NCI-H774 (cell line): Measurements from ENCODE around the gene MRM2.

Experiments
- DNase-seq: peaks from one replicate; lab custom pipeline; 2025; lab: John Stamatoyannopoulos, UW

Gene MRM2

GRCh38 chr7:2266911-2267310, 24.9 kb upstream of the MRM2 start:
- DNase-seq = no peak

- DNase-seq = no peak
Observed at GRCh38 chr7:2264158-2264557, 22.2 kb upstream of the MRM2 start.

- DNase-seq = no peak
Observed at GRCh38 chr7:2263176-2263575, 21.2 kb upstream of the MRM2 start.

GRCh38 chr7:2261611-2262010, 19.6 kb upstream of the MRM2 start:
- no peak for DNase-seq

GRCh38 chr7:2260820-2261219, 18.8 kb upstream of the MRM2 start:
- no peak for DNase-seq

GRCh38 chr7:2259480-2259879, 17.5 kb upstream of the MRM2 start:
- no peak for DNase-seq

- DNase-seq = no peak
Observed at GRCh38 chr7:2258661-2259365, 16.8 kb upstream of the MRM2 start.

- DNase-seq = no peak
Observed at GRCh38 chr7:2257651-2258050, 15.6 kb upstream of the MRM2 start.

- DNase-seq = no peak
Observed at GRCh38 chr7:2257046-2257551, 15.1 kb upstream of the MRM2 start.

GRCh38 chr7:2256306-2257045, 14.5 kb upstream of the MRM2 start:
- DNase-seq = no peak

- no peak for DNase-seq
Observed at GRCh38 chr7:2255145-2256139, 13.4 kb upstream of the MRM2 start.

GRCh38 chr7:2254429-2255144, 12.6 kb upstream of the MRM2 start:
- DNase-seq = no peak

GRCh38 chr7:2253525-2254244, 11.7 kb upstream of the MRM2 start:
- DNase-seq = no peak

GRCh38 chr7:2253021-2253420, 11.0 kb upstream of the MRM2 start:
- no peak for DNase-seq

GRCh38 chr7:2251841-2252771, 10.1 kb upstream of the MRM2 start:
- no peak for DNase-seq

GRCh38 chr7:2251381-2251780, 9.4 kb upstream of the MRM2 start:
- no peak for DNase-seq

GRCh38 chr7:2249744-2250323, 7.8 kb upstream of the MRM2 start:
- no peak for DNase-seq

GRCh38 chr7:2248984-2249694, 7.1 kb upstream of the MRM2 start:
- DNase-seq = no peak
